IMR-90 (cell line): ENCODE data around the gene GABBR1.

ENCODE experiments used
- BHLHE40 ChIP-seq: fragments of 150-350 bp; IDR thresholded peaks from 2 replicates; pipeline ENCODE4 v1.6.1; 2016; ENCODE audit warnings: mild to moderate bottlenecking, low read depth, low read length
- MAFK ChIP-seq: IDR thresholded peaks from 2 replicates; pipeline ENCODE4 v1.6.1; 2012; ENCODE audit warnings: low read depth, low read length, improper control_type of control experiment
- POLR2A ChIP-seq: IDR thresholded peaks from 2 replicates; pipeline ENCODE4 v1.6.1; 2012; ENCODE audit warnings: mild to moderate bottlenecking, low read depth, low read length
- RFX5 ChIP-seq: IDR thresholded peaks from 2 replicates; pipeline ENCODE4 v1.8.0; 2012; ENCODE audit warnings: low read depth, mild to moderate bottlenecking, low read length, moderate library complexity
- TF ChIP-seq, protein P1 (sequence below): conservative IDR thresholded peaks from 2 replicates; pipeline ENCODE4 v1.5.1; 2012; ENCODE audit warnings: mild to moderate bottlenecking, low read depth, low read length, improper control_type of control experiment

DNA sequence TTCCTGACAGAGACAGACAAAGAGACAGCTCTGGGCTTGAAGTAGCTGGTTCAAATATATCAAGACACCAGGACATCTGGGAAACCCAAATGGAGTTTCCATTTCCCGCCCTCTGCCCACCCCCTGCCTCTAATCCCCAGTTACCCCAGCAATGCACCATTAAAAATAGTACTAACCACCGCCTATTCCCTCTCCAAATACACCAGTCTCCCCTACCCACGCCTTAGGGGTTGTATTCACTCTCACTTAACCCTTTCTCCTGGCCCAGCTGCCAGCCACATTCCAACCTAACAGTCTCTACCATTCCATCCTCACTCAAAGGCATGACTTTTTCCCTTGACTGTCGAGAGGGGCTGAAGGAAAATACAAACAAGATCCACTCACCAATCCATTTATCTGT is 22.4 kb downstream of the GABBR1 start:
- TF ChIP-seq, protein P1, sequence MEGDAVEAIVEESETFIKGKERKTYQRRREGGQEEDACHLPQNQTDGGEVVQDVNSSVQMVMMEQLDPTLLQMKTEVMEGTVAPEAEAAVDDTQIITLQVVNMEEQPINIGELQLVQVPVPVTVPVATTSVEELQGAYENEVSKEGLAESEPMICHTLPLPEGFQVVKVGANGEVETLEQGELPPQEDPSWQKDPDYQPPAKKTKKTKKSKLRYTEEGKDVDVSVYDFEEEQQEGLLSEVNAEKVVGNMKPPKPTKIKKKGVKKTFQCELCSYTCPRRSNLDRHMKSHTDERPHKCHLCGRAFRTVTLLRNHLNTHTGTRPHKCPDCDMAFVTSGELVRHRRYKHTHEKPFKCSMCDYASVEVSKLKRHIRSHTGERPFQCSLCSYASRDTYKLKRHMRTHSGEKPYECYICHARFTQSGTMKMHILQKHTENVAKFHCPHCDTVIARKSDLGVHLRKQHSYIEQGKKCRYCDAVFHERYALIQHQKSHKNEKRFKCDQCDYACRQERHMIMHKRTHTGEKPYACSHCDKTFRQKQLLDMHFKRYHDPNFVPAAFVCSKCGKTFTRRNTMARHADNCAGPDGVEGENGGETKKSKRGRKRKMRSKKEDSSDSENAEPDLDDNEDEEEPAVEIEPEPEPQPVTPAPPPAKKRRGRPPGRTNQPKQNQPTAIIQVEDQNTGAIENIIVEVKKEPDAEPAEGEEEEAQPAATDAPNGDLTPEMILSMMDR, result no peak
- TF ChIP-seq POLR2A, result no peak
- TF ChIP-seq BHLHE40, result no peak
- TF ChIP-seq RFX5, result no peak
- no peak for TF ChIP-seq MAFK
